ENCODE data around the gene LRIG1.

LRIG1 gene

DNA sequence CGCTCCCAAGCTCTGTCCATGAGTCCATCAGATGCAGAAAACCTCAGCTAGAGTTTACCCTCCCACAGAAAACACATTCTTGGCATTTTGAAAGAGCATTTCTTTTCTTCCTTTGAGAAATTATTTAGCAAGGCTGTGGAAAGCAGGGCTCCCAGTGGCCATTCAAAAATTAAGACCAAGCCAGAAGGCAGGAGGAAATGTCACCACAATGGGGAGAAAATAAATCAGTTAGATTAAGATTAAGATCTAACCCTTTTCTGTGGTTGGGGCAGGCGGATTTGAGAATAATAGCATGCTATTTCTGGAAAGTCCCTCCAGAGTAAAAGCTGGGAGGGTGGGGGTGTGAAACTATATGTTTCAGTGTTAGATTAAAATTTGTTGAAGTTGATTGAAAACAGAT is 20.2 kb downstream of the LRIG1 start:
- no peak overlapping the region for H3K4me3 ChIP-seq (ENCODE audit: low read depth, low read length)
- TF ChIP-seq, protein P1, sequence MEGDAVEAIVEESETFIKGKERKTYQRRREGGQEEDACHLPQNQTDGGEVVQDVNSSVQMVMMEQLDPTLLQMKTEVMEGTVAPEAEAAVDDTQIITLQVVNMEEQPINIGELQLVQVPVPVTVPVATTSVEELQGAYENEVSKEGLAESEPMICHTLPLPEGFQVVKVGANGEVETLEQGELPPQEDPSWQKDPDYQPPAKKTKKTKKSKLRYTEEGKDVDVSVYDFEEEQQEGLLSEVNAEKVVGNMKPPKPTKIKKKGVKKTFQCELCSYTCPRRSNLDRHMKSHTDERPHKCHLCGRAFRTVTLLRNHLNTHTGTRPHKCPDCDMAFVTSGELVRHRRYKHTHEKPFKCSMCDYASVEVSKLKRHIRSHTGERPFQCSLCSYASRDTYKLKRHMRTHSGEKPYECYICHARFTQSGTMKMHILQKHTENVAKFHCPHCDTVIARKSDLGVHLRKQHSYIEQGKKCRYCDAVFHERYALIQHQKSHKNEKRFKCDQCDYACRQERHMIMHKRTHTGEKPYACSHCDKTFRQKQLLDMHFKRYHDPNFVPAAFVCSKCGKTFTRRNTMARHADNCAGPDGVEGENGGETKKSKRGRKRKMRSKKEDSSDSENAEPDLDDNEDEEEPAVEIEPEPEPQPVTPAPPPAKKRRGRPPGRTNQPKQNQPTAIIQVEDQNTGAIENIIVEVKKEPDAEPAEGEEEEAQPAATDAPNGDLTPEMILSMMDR (IDR thresholded peaks at IDR 0.05; ENCODE audit: low read depth, low read length): no peak
- peak; percentile 69 for DNase-seq (ENCODE audit: low read depth, low spot score)
- in situ Hi-C loops (cut with HindIII; ENCODE audit: low sequenced_read_pairs): no loop called here

DNA sequence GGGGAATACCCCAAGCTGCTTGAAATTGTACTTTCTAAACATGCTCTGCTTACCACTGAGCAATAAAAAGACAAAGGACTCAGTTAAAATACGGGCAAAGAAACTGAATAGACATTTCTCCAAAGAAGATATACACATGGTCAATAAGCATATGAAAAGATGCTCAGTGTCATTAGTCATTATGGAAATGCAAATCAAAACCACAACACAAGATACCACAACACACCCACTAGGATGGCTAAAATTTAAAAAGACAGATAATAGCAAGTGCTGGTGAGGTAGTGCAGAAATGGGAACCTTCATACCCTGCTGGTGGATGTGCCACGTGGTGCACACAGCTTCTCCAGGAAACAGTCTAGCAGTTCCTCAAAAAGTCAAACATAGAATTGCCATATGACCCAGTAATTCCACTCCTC is 21.3 kb downstream of the LRIG1 start:
- H3K4me3 ChIP-seq (ENCODE audit: low read depth, low read length): no peak overlapping the region
- TF ChIP-seq, protein P1 (IDR thresholded peaks at IDR 0.05; ENCODE audit: low read depth, low read length): no peak
- no peak for DNase-seq (ENCODE audit: low read depth, low spot score)
- in situ Hi-C loops (cut with HindIII; ENCODE audit: low sequenced_read_pairs): no loop called here

DNA sequence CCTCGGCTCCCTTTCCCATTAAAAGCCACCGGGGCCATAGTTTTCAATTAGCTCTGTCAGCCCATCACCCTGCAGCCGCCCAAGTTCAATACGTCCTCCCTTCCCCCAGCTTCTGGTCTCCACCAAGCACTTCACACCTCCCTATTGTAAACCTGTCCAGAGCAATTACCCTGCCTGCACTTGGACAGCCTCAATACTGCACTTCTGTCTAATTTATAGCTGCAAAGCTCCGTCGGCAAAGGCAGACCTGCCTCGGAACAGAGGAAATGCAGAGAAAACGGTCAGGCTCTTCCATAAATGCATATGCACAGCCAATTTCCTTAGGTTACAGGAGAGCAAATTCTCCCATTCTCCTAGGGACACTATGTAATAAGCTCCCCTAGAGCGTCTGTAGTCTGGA is 21.9 kb downstream of the LRIG1 start:
- TF ChIP-seq, protein P1 (IDR thresholded peaks at IDR 0.05; ENCODE audit: low read depth, low read length): no peak
- in situ Hi-C loops (cut with HindIII; ENCODE audit: low sequenced_read_pairs): no loop called here
- H3K4me3 ChIP-seq (ENCODE audit: low read depth, low read length): no peak overlapping the region
- DNase-seq (ENCODE audit: low read depth, low spot score): no peak

DNA sequence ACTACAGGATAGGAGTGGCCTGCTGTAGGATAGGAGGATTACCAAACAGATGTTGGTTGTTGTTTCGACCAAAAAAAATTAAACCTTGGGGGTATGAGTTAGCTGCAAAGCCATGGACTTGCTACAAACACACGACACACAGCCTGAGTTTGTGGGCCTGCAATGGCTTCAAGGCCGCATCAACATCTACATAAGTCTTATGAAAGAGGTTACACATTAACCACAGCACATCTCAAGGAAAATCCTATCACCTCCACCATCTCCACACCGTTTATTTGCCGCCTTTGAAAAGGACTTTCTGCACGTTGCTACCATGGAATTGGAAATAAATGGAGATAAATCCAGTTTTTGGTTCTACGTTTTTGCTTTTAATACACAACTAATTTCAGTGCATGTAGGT is 23.0 kb downstream of the LRIG1 start:
- TF ChIP-seq, protein P1 (IDR thresholded peaks at IDR 0.05; ENCODE audit: low read depth, low read length): no peak
- in situ Hi-C loops (cut with HindIII; ENCODE audit: low sequenced_read_pairs): no loop called here
- no peak for DNase-seq (ENCODE audit: low read depth, low spot score)
- H3K4me3 ChIP-seq (ENCODE audit: low read depth, low read length): no peak overlapping the region

DNA sequence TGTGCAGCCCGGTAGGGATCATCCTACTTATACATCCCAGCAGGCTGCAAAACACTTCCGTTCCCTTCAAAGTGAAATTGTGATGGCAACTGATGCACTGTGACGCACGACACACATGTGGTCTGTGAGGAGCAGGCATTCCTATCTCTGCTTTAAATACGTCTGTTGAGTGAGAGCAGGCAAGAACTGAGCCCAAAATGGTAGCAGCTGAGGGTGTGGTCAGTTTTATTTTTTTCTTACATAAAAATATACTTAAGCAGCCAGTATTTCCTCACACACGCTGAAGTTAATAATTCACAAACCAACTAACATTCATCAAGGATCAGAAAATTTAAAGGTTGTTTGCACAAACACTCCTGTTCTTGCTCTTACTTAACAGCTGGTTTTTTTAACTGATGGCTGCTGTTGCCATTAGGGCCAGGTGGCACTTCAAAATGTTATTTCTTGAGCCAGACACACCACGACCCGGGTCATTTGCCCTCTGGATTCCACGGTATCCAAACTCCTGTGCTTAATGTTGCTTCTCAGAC is 23.9 kb downstream of the LRIG1 start:
- in situ Hi-C loops (cut with HindIII; ENCODE audit: low sequenced_read_pairs): no loop called here
- DNase-seq (ENCODE audit: low read depth, low spot score): peak; percentile 67
- H3K4me3 ChIP-seq (ENCODE audit: low read depth, low read length): no peak overlapping the region
- TF ChIP-seq, protein P1 (IDR thresholded peaks at IDR 0.05; ENCODE audit: low read depth, low read length): no peak

DNA sequence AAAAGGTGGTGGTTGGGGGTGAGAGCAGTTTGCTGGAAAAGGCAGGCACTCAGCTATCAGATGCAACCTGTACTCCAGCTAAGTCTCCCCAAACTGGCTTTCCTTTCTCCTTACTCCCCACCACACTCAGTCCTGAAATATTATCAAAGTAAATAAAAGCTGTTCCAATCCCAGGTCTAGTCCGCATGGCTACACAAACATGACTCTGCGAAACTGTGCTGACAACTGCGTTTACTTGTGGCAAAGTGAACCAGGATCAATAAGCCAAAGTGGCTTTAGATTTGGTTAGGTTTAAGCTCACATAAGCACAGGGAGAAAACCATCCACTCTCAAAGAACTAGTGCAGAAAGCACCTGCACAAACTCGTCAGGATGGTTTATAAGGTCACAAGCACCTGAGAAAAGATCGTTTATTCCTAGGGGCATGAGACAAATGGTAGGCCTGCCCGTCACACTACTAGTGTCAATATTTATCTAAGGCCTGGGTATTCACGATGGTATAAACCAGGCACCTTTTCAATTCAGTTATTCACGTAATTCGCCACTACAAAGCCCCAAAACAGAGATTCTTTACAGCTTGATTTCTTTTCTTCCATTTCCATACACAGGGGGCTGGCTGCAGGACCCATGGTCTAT is 25.3 kb downstream of the LRIG1 start:
- no peak overlapping the region for H3K4me3 ChIP-seq (ENCODE audit: low read depth, low read length)
- DNase-seq (ENCODE audit: low read depth, low spot score): no peak
- in situ Hi-C loops (cut with HindIII; ENCODE audit: low sequenced_read_pairs): no loop called here
- TF ChIP-seq, protein P1 (IDR thresholded peaks at IDR 0.05; ENCODE audit: low read depth, low read length): no peak

Measured in astrocyte of the spinal cord (primary cell).